GM12892 (cell line): ENCODE measurements around the gene KLHDC7B.

Experiments
- DNase-seq: peaks from one replicate; pipeline ENCODE4 v3.0.0; 2011; ENCODE audit not compliant: insufficient read length
- FAIRE-seq: peaks from 2 replicates; lab custom pipeline; 2011; peaks lifted over from hg19 to GRCh38; lab: Jason Lieb, UNC
- POLR2A ChIP-seq: IDR thresholded peaks from 2 replicates; pipeline ENCODE4 v1.6.1; 2011; ENCODE audit warnings: low read depth, low read length, control low read depth
- POLR2AphosphoS5 ChIP-seq: IDR thresholded peaks from 2 replicates; pipeline ENCODE4 v1.6.1; 2011; ENCODE audit warnings: low read depth, low read length, control low read depth
- TAF1 ChIP-seq: IDR thresholded peaks from 2 replicates; pipeline ENCODE4 v1.6.1; 2011; ENCODE audit warnings: low read depth, mild to moderate bottlenecking, control low read depth, low read length, borderline replicate concordance

KLHDC7B gene

GRCh38 chr22:50579752-50580151 is 34.1 kb downstream of the KLHDC7B start:
- FAIRE-seq (no peak), DNase-seq (no peak)
- TF ChIP-seq TAF1 (no peak), POLR2A (no peak)

GRCh38 chr22:50581031-50581949 is 35.6 kb downstream of the KLHDC7B start:
- FAIRE-seq (peak; percentile 80), DNase-seq (no peak)
- no peak for TF ChIP-seq POLR2A
- TF ChIP-seq TAF1, result no peak

GRCh38 chr22:50581950-50582492 is 36.3 kb downstream of the KLHDC7B start:
- TF ChIP-seq POLR2A (no peak), TAF1 (no peak), POLR2AphosphoS5 (no peak)
- FAIRE-seq, result no peak
- no peak for DNase-seq

- peak; percentile 99 for DNase-seq
- peak; percentile 99 for FAIRE-seq
- TF ChIP-seq POLR2AphosphoS5, result peak; percentile 54; the same call in 1 of the 2 replicates
- peak; percentile 73; the same call in 1 of the 2 replicates for TF ChIP-seq POLR2A
- peak; percentile 53; the same call in 1 of the 2 replicates for TF ChIP-seq TAF1
Observed at GRCh38 chr22:50582493-50583293, 37.0 kb downstream of the KLHDC7B start, which contains the start of gene CHKB. Gene CHKB (minus strand): TSS chr22:50582849. CDS start chr22:50582781, 68 bp downstream.

- peak; percentile 69 for FAIRE-seq
- DNase-seq, result no peak
- TF ChIP-seq POLR2A, result no peak; the same call in 1 of the 2 replicates
- no peak for TF ChIP-seq TAF1
- TF ChIP-seq POLR2AphosphoS5, result no peak
Observed at GRCh38 chr22:50583294-50583861, 37.7 kb downstream of the KLHDC7B start.

- TF ChIP-seq POLR2A (no peak), POLR2AphosphoS5 (no peak), TAF1 (no peak)
- DNase-seq (no peak), FAIRE-seq (no peak)
Observed at GRCh38 chr22:50584106-50585096, 38.7 kb downstream of the KLHDC7B start.

- DNase-seq (no peak), FAIRE-seq (no peak)
- TF ChIP-seq TAF1, result no peak
- TF ChIP-seq POLR2AphosphoS5, result no peak
- no peak for TF ChIP-seq POLR2A
Observed at GRCh38 chr22:50585238-50585637, 39.5 kb downstream of the KLHDC7B start.

- DNase-seq, result no peak
- FAIRE-seq, result no peak
- TF ChIP-seq POLR2A (no peak), POLR2AphosphoS5 (no peak), TAF1 (no peak)
Observed at GRCh38 chr22:50585781-50586180, 40.1 kb downstream of the KLHDC7B start.

GRCh38 chr22:50586416-50586815 is 40.7 kb downstream of the KLHDC7B start:
- DNase-seq, result no peak
- TF ChIP-seq POLR2AphosphoS5 (no peak), POLR2A (no peak)
- no peak for FAIRE-seq

- no peak for TF ChIP-seq POLR2AphosphoS5
- TF ChIP-seq TAF1, result no peak
- DNase-seq (no peak), FAIRE-seq (no peak)
Observed at GRCh38 chr22:50587407-50587806, 41.7 kb downstream of the KLHDC7B start.
